Loucy (cell line): ENCODE data around the gene FBXW9.
"Not testable (repeated sequence)": the region's sequence is repeated elsewhere in the genome, so short reads cannot be mapped to it uniquely, and the experiment has no call there.

Experiments used
- H2AFZ ChIP-seq: fragments of 200-600 bp; sonication (generic); 2 replicates; pipeline ENCODE4 v1.6.0; 2016; ENCODE audit warnings: antibody characterized with exemption, mild to moderate bottlenecking, low read length, moderate library complexity
- H3F3A ChIP-seq: fragments of 200-600 bp; 2 replicates; pipeline ENCODE4 v1.6.0; 2016; ENCODE audit warnings: antibody characterized with exemption, low read depth, mild to moderate bottlenecking
- H3K27me3 ChIP-seq: fragments of 200-600 bp; sonication (generic); 2 replicates; pipeline ENCODE4 v1.6.1; 2014; ENCODE audit warnings: low read length, mild to moderate bottlenecking; ENCODE audit not compliant: insufficient read depth, poor library complexity, severe bottlenecking
- H3K36me3 ChIP-seq: fragments of 200-600 bp; sonication (generic); 2 replicates; pipeline ENCODE4 v1.6.1; 2016; ENCODE audit warnings: low read length; ENCODE audit not compliant: insufficient read depth
- H3K4me1 ChIP-seq: fragments of 200-600 bp; sonication (generic); 2 replicates; pipeline ENCODE4 v1.5.1; 2014; ENCODE audit warnings: low read length, mild to moderate bottlenecking; ENCODE audit not compliant: insufficient read depth, poor library complexity, severe bottlenecking
- H3K4me2 ChIP-seq: fragments of 200-600 bp; sonication (generic); 2 replicates; pipeline ENCODE4 v1.6.0; 2014; ENCODE audit warnings: antibody characterized with exemption, low read length, low read depth, mild to moderate bottlenecking; ENCODE audit not compliant: poor library complexity, severe bottlenecking
- H3K4me3 ChIP-seq: fragments of 200-600 bp; sonication (generic); 2 replicates; pipeline ENCODE4 v1.5.1; 2014; ENCODE audit warnings: low read length, mild to moderate bottlenecking, mixed read lengths; ENCODE audit not compliant: poor library complexity, severe bottlenecking
- H3K79me2 ChIP-seq: fragments of 200-600 bp; sonication (generic); 2 replicates; pipeline ENCODE4 v1.6.1; 2014; ENCODE audit warnings: low read length; ENCODE audit not compliant: insufficient read depth
- H3K9ac ChIP-seq: fragments of 200-600 bp; sonication (generic); 2 replicates; pipeline ENCODE4 v1.6.0; 2014; ENCODE audit warnings: mild to moderate bottlenecking, low read depth, low read length, moderate library complexity; ENCODE audit not compliant: poor library complexity, severe bottlenecking
- H3K9me2 ChIP-seq: fragments of 200-600 bp; sonication (generic); replicated peaks from 2 replicates; pipeline ENCODE4 v1.6.1; 2016; ENCODE audit warnings: low read depth, low read length, mixed read lengths
- H3K9me3 ChIP-seq: fragments of 200-600 bp; sonication (generic); 2 replicates; pipeline ENCODE4 v1.6.1; 2014; ENCODE audit warnings: mild to moderate bottlenecking, antibody characterized with exemption, low read length, low read depth; ENCODE audit not compliant: insufficient read depth
- H4K20me1 ChIP-seq: fragments of 200-600 bp; sonication (generic); 2 replicates; pipeline ENCODE4 v1.6.0; 2014; ENCODE audit warnings: antibody characterized with exemption, low read length, mild to moderate bottlenecking; ENCODE audit not compliant: insufficient read depth, poor library complexity, severe bottlenecking
- CTCF ChIP-seq: fragments of 200-600 bp; sonication (generic); conservative IDR thresholded peaks from 2 replicates; pipeline ENCODE4 v1.5.1; 2014; ENCODE audit warnings: mild to moderate bottlenecking, antibody characterized with exemption, low read length
- EZH2phosphoT487 ChIP-seq: fragments of 200-600 bp; IDR thresholded peaks from 2 replicates; pipeline ENCODE4 v1.6.1; 2018; ENCODE audit warnings: antibody characterized with exemption, mild to moderate bottlenecking, moderate library complexity, borderline replicate concordance

FBXW9 gene

GRCh38 chr19:12730064-12730463, 33.6 kb upstream of the FBXW9 start:
- Histone ChIP-seq H3K4me3 (no peak overlapping the region), H3K4me1 (peaks cover 15% of the 10 kb centered on the region), H3F3A (no peaks in the 10 kb centered on the region), H3K4me2 (no peak overlapping the region), H3K9me3 (no peaks in the 10 kb centered on the region), H4K20me1 (peaks cover 50% of the 10 kb centered on the region), H2AFZ (no peak overlapping the region), H3K36me3 (peaks cover 34% of the 10 kb centered on the region; the same call in 1 of the 2 replicates), H3K9ac (no peak overlapping the region), H3K79me2 (peaks cover 59% of the 10 kb centered on the region), H3K9me2 (no peaks in the 10 kb centered on the region), H3K27me3 (peaks cover 6% of the 10 kb centered on the region)
- TF ChIP-seq CTCF (no peak), EZH2phosphoT487 (no peak)

- Histone ChIP-seq H4K20me1 (peaks cover 35% of the 10 kb centered on the region), H3K27me3 (no peaks in the 10 kb centered on the region), H3K9me3 (no peaks in the 10 kb centered on the region), H3K4me1 (peaks cover 25% of the 10 kb centered on the region), H2AFZ (no peak overlapping the region), H3K79me2 (peaks cover 52% of the 10 kb centered on the region), H3K9me2 (no peaks in the 10 kb centered on the region), H3K36me3 (peaks cover 34% of the 10 kb centered on the region; the same call in 1 of the 2 replicates), H3F3A (no peaks in the 10 kb centered on the region), H3K4me2 (no peak overlapping the region), H3K9ac (no peak overlapping the region), H3K4me3 (no peak overlapping the region)
- TF ChIP-seq EZH2phosphoT487 (no peak), CTCF (no peak)
Measured at GRCh38 chr19:12727745-12728433, 31.5 kb upstream of the FBXW9 start.

- H3K27me3 ChIP-seq, result no peaks in the 10 kb centered on the region
- H4K20me1 ChIP-seq, result peaks cover 27% of the 10 kb centered on the region
- H3K79me2 ChIP-seq, result peaks cover 48% of the 10 kb centered on the region
- peaks cover 20% of the 10 kb centered on the region for H3K4me1 ChIP-seq
- no peaks in the 10 kb centered on the region for H3F3A ChIP-seq
- no peak overlapping the region for H3K4me3 ChIP-seq
- H3K9me3 ChIP-seq, result no peaks in the 10 kb centered on the region
- no peaks in the 10 kb centered on the region for H3K9me2 ChIP-seq
- no peak overlapping the region for H3K9ac ChIP-seq
- no peak overlapping the region for H3K4me2 ChIP-seq
- TF ChIP-seq CTCF (no peak), EZH2phosphoT487 (no peak)
- H3K36me3 ChIP-seq, result peaks cover 34% of the 10 kb centered on the region; the same call in 1 of the 2 replicates
- H2AFZ ChIP-seq, result no peak overlapping the region
Measured at GRCh38 chr19:12726988-12727316, 30.5 kb upstream of the FBXW9 start.

GRCh38 chr19:12725612-12726011, 29.2 kb upstream of the FBXW9 start:
- H2AFZ ChIP-seq, H3K4me2 ChIP-seq, H3K4me3 ChIP-seq, H3K9ac ChIP-seq, H3F3A ChIP-seq, H3K9me3 ChIP-seq, H3K9me2 ChIP-seq, H3K27me3 ChIP-seq: not testable (repeated sequence)
- peaks cover 27% of the 10 kb centered on the region for H4K20me1 ChIP-seq
- peaks cover 22% of the 10 kb centered on the region for H3K4me1 ChIP-seq
- H3K36me3 ChIP-seq, result peaks cover 29% of the 10 kb centered on the region; the same call in 1 of the 2 replicates
- peaks cover 48% of the 10 kb centered on the region for H3K79me2 ChIP-seq
